Measurements from ENCODE around the gene PEPD.
"Not testable (repeated sequence)": the region's sequence is repeated elsewhere in the genome, so short reads cannot be mapped to it uniquely, and the experiment has no call there.

Gene PEPD

GRCh38 chr19:33499248-33499647 is 22.3 kb downstream of the PEPD start:
- no peak for DNase-seq (ENCODE audit: low read depth in 1 of 2, low spot score in 1 of 2)

DNA sequence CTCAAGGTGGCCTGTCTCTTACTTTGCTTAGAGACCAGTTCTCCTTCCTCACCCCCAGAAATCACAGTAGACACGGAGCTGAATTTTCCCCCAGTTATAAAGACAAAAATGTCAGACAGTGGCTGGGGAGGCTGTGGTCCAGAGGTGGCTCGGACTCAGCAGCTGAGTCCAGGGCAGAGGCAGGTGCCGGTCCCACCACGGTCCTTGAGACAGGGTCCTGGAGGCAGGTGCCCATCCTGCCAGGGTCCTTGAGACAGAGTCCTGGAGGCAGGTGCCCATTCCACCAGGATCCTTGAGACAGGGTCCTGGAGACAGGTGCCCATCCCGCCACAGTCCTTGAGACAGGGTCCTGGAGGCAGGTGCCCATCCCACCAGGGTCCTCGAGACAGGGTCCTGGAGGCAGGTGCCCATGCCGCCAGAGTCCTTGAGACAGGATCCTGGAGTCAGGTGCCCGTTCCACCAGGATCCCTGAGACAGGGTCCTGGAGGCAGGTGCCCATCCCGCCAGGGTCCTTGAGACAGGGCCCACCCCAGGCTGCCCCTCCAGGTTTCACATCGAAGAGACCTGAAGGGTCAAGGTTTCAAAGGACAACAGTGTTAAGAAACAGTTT is 23.1 kb downstream of the PEPD start:
- DNase-seq (ENCODE audit: low read depth in 1 of 2, low spot score in 1 of 2) = no peak

- no peak for DNase-seq (ENCODE audit: low read depth in 1 of 2, low spot score in 1 of 2)
These were observed 23.8 kb downstream of the PEPD start for GRCh38 chr19:33497778-33498175.

DNA sequence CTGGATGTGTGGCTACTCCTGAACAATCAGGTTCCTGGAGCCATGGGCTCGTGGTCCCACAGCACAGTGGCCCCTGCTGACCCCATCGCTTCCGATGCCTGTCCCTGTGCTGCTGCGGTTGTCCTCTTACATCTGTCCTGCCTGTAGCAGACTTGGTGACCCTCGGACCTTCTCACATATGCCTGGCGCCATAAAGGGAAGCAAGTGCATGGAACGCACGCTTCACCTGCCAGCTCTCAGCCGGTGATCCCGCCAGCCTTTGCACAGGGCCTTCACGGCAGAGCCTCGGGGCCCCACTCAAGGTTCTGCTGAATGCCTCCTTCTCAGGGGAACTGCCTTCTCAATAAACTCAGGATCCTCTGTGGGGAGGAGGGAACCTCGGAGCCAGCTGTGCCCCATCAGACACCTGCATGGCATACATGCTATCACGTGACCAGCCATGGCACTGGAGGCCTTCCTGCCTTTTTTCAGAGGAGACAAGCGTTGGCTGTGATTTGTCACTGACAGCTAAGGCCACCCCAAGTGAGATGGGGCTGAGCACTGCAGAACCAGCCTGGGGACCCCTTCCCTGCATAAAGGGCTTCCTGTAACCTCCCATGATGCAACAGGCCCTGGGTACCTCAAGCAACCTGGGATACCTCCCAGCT is 24.3 kb downstream of the PEPD start:
- DNase-seq (ENCODE audit: low read depth in 1 of 2, low spot score in 1 of 2) = no peak

- DNase-seq (ENCODE audit: low read depth in 1 of 2, low spot score in 1 of 2) = no peak
These were observed 25.3 kb downstream of the PEPD start for GRCh38 chr19:33496038-33496895.

DNA sequence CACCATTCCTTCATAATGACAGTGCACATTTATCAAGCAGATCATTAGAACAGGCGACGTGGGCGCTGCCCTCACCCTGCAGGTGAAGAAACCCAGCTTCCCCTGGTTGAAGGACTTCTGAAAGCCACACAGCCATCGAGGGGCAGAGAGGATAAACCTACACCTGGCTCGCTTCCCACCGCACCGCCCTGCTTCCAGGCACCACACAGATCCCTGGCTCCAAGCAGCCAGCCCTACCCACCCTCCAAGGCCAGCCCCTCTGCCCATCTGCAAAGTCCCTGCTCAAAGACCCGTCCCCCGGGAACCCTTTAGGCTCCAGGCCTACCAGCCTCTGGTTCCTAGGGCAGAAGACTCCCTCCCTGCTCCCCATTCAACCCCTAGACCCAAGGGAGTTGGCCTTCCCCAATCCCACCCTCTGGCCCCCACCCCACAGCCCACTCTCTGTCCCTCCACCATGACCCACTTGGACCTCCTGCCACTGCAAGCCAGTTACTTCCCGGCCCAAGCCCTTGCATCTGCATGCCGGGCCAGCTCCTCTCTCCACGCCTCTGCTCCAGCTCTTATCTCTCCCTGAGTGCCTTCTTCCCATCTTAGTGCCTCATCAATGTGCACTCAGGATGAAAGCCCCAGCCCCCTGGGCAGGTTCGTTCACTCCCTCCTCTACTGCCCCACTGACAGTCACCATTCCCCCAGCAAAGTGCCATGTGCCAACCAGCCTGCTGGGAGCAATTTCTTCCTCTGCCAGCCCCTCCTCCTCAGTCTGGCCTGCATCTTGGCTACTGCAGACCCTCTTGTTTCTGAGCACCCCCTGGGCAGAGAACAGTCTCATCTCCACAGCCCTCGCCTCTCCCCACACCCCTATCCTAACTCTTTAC is 28.0 kb downstream of the PEPD start:
- no peak for DNase-seq (ENCODE audit: low read depth in 1 of 2, low spot score in 1 of 2)

GRCh38 chr19:33492951-33493350 is 28.6 kb downstream of the PEPD start:
- no peak for DNase-seq (ENCODE audit: low read depth in 1 of 2, low spot score in 1 of 2)

DNA sequence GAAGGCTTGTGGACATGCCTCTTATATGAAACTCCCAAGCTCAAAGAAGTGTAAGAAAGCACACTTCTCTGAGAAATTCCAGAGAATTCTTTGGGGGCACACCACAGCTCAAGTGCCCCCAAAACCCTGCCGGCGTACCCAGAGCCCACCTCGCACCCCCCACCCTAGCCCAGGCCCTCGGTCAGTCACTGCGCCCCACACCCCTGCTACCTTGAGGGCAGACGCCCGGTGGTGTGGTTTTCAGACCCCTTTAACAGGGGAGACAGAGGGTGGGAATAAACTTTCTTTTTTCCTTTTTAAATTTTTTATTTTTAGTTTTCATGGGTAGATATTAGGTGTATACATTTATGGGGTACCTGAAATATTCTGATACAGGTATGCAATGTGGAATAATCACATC is 29.5 kb downstream of the PEPD start:
- no peak for DNase-seq (ENCODE audit: low read depth in 1 of 2, low spot score in 1 of 2)

DNA sequence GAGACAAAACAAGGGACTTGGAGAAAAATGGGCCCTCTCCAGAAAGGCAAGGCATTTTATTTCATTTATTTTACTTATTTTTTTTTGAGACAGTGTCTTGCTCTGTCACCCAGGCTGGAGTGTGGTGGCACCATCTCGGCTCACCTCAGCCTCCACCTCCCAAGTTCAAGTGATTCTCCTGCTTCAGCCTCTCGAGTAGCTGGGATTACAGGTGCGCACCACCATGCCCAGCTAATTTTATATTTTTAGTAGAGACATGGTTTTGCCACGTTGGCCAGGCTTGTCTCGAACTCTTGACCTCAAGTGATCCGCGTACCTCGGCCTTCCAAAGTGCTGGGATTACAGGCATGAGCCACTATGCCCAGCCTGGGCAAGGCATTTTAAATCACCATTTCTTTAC is 31.0 kb downstream of the PEPD start:
- DNase-seq (ENCODE audit: low read depth in 1 of 2, low spot score in 1 of 2) = not testable (repeated sequence)

DNA sequence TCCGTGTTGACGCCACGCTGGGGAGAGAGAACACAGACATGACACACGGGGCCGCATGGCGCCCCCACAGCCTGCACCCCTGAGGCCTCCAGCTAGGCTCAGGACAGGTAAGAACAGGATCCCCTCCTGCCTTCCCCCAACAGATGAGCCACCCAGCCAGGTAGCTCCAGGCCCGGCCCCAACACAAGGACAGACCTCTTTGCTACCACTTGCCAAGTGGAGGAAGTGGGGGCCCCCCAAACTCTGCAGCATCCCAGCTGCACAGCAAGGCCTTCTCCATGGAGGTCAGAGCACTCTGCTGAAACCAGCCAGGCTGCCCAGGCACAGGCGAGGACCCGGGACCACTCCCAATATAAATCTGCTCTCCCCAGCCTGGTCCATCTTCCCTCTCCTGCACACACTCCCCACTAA is 31.5 kb downstream of the PEPD start:
- DNase-seq (ENCODE audit: low read depth in 1 of 2, low spot score in 1 of 2) = no peak

DNA sequence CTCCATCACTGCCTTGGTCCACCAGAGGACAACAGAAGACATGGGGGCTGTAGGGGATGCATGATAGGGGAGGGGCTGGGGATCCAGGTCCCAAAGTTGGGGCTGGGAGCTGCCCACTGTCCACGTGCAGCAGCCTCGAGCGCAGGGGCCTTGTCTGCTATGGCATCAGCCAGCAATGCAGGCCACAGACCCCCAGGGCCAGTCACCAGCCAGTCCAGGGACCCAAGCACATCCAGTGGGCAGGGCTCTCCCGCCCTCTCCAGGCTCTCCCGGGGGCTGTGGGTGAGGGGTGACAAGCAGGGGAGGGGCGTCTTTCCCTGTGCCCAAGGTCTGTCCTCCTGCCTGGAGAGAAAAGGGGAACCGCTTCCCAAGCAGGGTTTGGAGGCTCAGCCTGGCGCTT is 32.8 kb downstream of the PEPD start:
- no peak for DNase-seq (ENCODE audit: low read depth in 1 of 2, low spot score in 1 of 2)

DNA sequence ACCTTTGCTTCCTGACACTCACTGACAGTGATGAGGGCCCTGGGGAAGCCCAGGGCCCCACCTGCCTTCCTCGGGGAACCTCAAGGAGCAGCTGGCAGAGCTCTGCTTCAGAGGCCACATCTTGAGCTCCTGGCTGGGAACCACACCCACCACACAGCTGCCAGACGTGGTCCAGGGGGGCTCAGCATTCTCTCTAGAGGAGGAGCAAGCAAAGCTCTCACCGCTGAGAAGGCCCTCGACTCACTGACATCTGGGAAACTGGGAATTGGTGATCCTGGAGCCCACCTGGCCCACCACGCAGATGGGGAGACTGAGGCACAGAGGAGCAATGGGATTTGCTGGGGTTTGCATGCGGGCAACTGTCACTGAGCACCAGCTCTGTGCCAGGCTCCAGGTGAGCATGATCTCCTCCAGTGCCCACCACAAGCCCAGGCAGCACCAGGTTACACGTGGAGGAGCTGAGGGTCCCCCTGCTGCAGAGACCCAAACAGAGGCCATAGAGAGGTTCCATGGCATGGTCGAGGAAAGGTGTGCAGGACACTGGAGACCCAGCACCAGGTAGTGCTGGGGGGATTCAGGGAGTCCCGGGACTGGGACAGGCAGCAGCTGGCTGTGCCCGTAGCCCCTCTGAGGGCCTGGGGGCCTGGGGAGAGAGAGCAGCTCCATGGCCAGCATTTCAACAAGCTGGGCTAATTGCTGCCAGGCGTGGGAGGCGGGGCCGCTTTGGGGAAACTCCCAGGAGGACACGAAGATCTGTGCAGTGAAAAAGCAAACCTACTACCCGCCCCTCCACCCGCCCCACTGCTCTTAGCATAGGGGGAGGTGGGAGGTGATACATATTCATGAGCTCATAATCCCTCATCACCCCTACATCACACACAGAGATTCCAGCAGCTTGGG is 33.4 kb downstream of the PEPD start:
- DNase-seq (ENCODE audit: low read depth in 1 of 2, low spot score in 1 of 2) = no peak

GRCh38 chr19:33486936-33487811 is 34.4 kb downstream of the PEPD start:
- DNase-seq (ENCODE audit: low read depth in 1 of 2, low spot score in 1 of 2) = no peak

GRCh38 chr19:33486407-33486806 is 35.2 kb downstream of the PEPD start:
- no peak for DNase-seq (ENCODE audit: low read depth in 1 of 2, low spot score in 1 of 2)

DNA sequence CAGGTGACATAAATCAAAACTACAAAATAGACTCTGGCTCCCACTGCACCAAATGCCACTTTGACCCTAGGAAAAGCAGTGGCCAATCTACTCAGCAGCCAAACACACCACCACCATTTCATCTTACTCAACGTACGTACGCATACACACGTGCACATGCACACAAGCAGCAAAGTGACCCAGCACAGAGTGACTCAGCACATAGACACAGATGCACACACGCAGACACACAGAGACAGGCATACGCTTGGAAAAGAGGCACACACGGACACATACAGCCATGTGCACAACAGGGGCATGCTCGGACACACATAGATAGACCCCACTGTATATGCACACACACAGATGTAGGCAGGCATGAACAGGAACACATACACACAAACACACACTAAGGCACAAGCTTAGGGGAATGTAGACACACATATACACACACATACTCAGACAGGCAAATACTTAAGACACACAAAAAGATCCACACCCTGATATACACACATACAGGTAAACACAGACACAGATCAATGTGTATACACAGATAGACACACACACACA is 37.3 kb downstream of the PEPD start:
- DNase-seq (ENCODE audit: low read depth in 1 of 2, low spot score in 1 of 2) = no peak

DNA sequence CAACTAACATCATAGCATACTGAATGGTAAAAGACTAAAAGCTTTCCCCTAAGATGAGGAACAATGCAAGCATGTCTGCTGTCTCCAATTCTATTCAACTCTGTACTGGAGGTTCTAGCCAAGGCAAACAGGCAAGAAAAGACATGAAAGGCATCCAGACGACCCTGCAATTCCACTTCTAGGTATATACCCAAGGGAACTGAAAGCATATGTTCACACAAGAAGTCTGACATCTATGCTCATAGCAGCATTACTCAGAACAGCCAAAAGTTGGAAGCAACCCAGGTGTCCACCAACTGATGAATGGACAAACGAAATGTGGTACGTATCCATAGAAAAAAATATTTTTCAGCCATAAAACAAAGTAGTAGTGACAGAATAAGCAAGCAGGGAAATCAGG is 39.1 kb downstream of the PEPD start:
- DNase-seq (ENCODE audit: low read depth in 1 of 2, low spot score in 1 of 2) = no peak

GRCh38 chr19:33481863-33482262 is 39.7 kb downstream of the PEPD start:
- no peak for DNase-seq (ENCODE audit: low read depth in 1 of 2, low spot score in 1 of 2)

- DNase-seq (ENCODE audit: low read depth in 1 of 2, low spot score in 1 of 2) = not testable (repeated sequence)
These were observed 42.0 kb downstream of the PEPD start for GRCh38 chr19:33479570-33479969.

- no peak for DNase-seq (ENCODE audit: low read depth in 1 of 2, low spot score in 1 of 2)
These were observed 43.8 kb downstream of the PEPD start for GRCh38 chr19:33477781-33478180.

Measured in activated CD4-positive, alpha-beta T cell treated with anti-CD3 and anti-CD28 coated beads, Interleukin-2, amount 50 U/mL, for 24 hours (primary cell).